IPS-18a (cell line): ENCODE data around the gene NR2F1-AS1.

Experiments used
- H3K27ac ChIP-seq: one replicate; pipeline ENCODE4 v1.5.1; 2013; ENCODE audit warnings: low read length
- H3K27me3 ChIP-seq: one replicate; pipeline ENCODE4 v1.6.1; 2013; ENCODE audit warnings: mild to moderate bottlenecking, low read length; ENCODE audit not compliant: control insufficient read depth, insufficient read depth
- H3K36me3 ChIP-seq: one replicate; pipeline ENCODE4 v1.6.1; 2013; ENCODE audit warnings: low read depth, low read length; ENCODE audit not compliant: control insufficient read depth
- H3K4me1 ChIP-seq: one replicate; pipeline ENCODE4 v1.6.1; 2013; ENCODE audit warnings: low read depth, low read length; ENCODE audit not compliant: control insufficient read depth
- H3K4me3 ChIP-seq: one replicate; pipeline ENCODE4 v1.5.1; 2013; ENCODE audit warnings: low read length
- H3K9ac ChIP-seq: one replicate; pipeline ENCODE4 v1.6.1; 2013; ENCODE audit warnings: mild to moderate bottlenecking, low read length, moderate library complexity
- H3K9me3 ChIP-seq: one replicate; pipeline ENCODE4 v1.6.1; 2013; ENCODE audit warnings: low read depth, low read length; ENCODE audit not compliant: control insufficient read depth

NR2F1-AS1 gene

DNA sequence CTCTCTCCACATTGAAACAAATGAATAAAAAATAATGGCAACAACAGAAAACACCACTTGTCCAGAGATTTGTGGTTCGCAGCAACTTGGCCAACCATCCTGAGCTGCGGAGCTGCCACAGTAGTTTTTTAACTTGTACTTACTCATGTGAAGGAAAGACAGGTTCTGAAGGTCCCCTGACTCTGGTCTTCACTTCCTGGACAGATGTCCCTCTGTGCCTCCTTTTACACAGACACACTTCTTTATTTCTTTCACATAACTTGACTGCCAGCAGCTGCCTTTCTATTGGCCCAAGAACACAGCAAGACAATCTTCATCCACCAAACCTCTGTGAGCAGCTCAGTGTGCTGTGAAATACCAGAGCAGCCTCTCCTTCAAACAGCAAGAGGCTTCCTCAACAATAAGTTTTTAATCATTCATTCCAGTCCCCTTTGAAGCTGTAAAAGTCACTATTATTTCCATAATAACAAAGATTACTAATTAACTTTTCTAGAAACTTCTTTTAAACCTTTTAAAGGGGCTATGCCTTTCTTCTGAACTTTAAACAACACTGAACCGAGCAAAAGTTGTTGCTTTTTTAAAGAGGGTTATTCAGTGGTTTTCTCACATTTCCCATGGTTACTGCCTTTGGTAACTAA, 198.7 kb downstream of the NR2F1-AS1 start:
- Histone ChIP-seq H3K4me1 (no peaks in the 10 kb centered on the region), H3K9me3 (no peaks in the 10 kb centered on the region), H3K4me3 (no peak overlapping the region), H3K36me3 (no peaks in the 10 kb centered on the region), H3K27ac (no peak overlapping the region), H3K27me3 (no peaks in the 10 kb centered on the region), H3K9ac (no peak overlapping the region)

GRCh38 chr5:93381057-93381456, 200.0 kb downstream of the NR2F1-AS1 start:
- Histone ChIP-seq H3K9ac (no peak overlapping the region), H3K4me3 (no peak overlapping the region), H3K27ac (no peak overlapping the region), H3K27me3 (no peaks in the 10 kb centered on the region), H3K4me1 (no peaks in the 10 kb centered on the region), H3K36me3 (no peaks in the 10 kb centered on the region), H3K9me3 (no peaks in the 10 kb centered on the region)

GRCh38 chr5:93378073-93378472, 202.9 kb downstream of the NR2F1-AS1 start:
- Histone ChIP-seq H3K9ac (no peak overlapping the region), H3K27ac (no peak overlapping the region), H3K27me3 (no peaks in the 10 kb centered on the region), H3K36me3 (no peaks in the 10 kb centered on the region), H3K9me3 (no peaks in the 10 kb centered on the region), H3K4me3 (no peak overlapping the region), H3K4me1 (no peaks in the 10 kb centered on the region)

- Histone ChIP-seq H3K36me3 (no peaks in the 10 kb centered on the region), H3K9ac (no peak overlapping the region), H3K4me1 (no peaks in the 10 kb centered on the region), H3K27ac (no peak overlapping the region), H3K9me3 (no peaks in the 10 kb centered on the region), H3K27me3 (no peaks in the 10 kb centered on the region), H3K4me3 (no peak overlapping the region)
These were observed 209.1 kb downstream of the NR2F1-AS1 start for GRCh38 chr5:93371893-93372292.

DNA sequence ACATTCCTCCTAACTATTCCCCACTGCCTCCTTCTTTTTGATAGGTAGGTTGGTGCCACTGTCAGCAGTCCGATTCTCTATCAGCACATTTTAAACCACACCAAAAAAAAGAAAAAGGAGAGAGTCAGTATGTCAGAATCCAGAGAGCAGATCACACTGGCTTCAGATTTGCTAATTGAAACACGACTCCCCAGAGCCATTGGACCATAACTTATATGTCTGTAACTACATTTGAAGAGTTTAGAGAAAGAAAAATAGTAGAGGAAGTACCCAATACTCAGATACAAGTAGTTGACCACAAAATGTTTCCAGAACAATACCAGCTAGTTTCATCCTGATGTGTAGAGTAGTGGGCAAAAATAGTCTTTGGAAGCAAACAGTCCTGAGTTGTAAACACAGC, 216.6 kb downstream of the NR2F1-AS1 start:
- Histone ChIP-seq H3K9me3 (no peaks in the 10 kb centered on the region), H3K27me3 (no peaks in the 10 kb centered on the region), H3K36me3 (no peaks in the 10 kb centered on the region), H3K4me3 (no peak overlapping the region), H3K27ac (no peak overlapping the region), H3K9ac (no peak overlapping the region), H3K4me1 (no peaks in the 10 kb centered on the region)

GRCh38 chr5:93360436-93361088, 220.5 kb downstream of the NR2F1-AS1 start:
- no peak overlapping the region for H3K9ac ChIP-seq
- H3K9me3 ChIP-seq = no peaks in the 10 kb centered on the region
- H3K4me3 ChIP-seq = no peak overlapping the region
- H3K27ac ChIP-seq = no peak overlapping the region
- no peaks in the 10 kb centered on the region for H3K27me3 ChIP-seq
- no peaks in the 10 kb centered on the region for H3K36me3 ChIP-seq
- H3K4me1 ChIP-seq = no peaks in the 10 kb centered on the region

DNA sequence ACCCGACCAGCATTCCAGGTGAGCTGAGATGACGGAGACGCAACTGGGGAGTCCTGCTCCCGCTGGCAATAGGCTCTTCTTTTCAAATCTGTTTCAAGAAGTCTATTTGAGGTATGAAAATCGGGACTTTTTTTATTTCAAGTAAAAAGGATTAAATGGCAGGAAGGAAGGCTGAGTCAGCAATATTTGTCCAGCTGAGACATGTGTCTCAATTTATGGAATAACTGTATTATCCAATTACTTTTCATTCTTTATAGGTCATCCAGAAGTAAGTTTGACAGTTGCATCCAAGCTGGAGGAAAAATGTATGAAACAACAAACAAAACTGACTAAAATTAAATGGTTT, 221.1 kb downstream of the NR2F1-AS1 start:
- Histone ChIP-seq H3K9ac (no peak overlapping the region), H3K4me1 (no peaks in the 10 kb centered on the region), H3K4me3 (no peak overlapping the region), H3K27me3 (no peaks in the 10 kb centered on the region), H3K27ac (no peak overlapping the region), H3K36me3 (no peaks in the 10 kb centered on the region), H3K9me3 (no peaks in the 10 kb centered on the region)
